Liver (tissue), 3 donors: ENCODE data around the gene NUBPL.

ENCODE experiments used
- ATF3 ChIP-seq: IDR thresholded peaks from 2 replicates; pipeline ENCODE4 v1.6.1; 2016; ENCODE audit warnings: antibody characterized with exemption
- GABPA ChIP-seq, 2 donors: IDR thresholded peaks in 1 of 2; conservative IDR thresholded peaks in 1 of 2; 2 replicates each; pipeline ENCODE4 v1.6.1; 2016; ENCODE audit warnings: antibody characterized with exemption in 2 of 2, mild to moderate bottlenecking in 1 of 2, moderate library complexity in 1 of 2
- RAD21 ChIP-seq, 2 donors: IDR thresholded peaks; 2 replicates each; pipeline ENCODE4 v1.6.1; 2016; ENCODE audit warnings: antibody characterized with exemption in 2 of 2, mild to moderate bottlenecking in 2 of 2
- RXRA ChIP-seq, 2 donors: IDR thresholded peaks; 2 replicates each; pipeline ENCODE4 v1.6.1; 2017 to 2018; ENCODE audit warnings: antibody characterized with exemption in 2 of 2, mild to moderate bottlenecking in 1 of 2
- SP1 ChIP-seq: IDR thresholded peaks from 2 replicates; pipeline ENCODE4 v1.6.1; 2018; ENCODE audit warnings: antibody characterized with exemption, mild to moderate bottlenecking
- ZBTB33 ChIP-seq: IDR thresholded peaks from 2 replicates; pipeline ENCODE4 v1.6.1; 2016; ENCODE audit warnings: antibody characterized with exemption
- TF ChIP-seq, protein P1 (sequence below): fragments of 150-350 bp; IDR thresholded peaks from 2 replicates; pipeline ENCODE4 v1.5.1; 2017; ENCODE audit warnings: improper control_type of control experiment, low read depth, low read length; ENCODE audit not compliant: missing input control
- TF ChIP-seq, protein P2 (sequence below): IDR thresholded peaks from 2 replicates; pipeline ENCODE4 v1.6.1; 2016; ENCODE audit warnings: antibody characterized with exemption
- TF ChIP-seq, protein P3 (sequence below): IDR thresholded peaks from 2 replicates; pipeline ENCODE4 v1.6.1; 2016; ENCODE audit warnings: antibody characterized with exemption, mild to moderate bottlenecking
- donor health status: healthy.
- donor health status: healthy.

- TF ChIP-seq, protein P1, sequence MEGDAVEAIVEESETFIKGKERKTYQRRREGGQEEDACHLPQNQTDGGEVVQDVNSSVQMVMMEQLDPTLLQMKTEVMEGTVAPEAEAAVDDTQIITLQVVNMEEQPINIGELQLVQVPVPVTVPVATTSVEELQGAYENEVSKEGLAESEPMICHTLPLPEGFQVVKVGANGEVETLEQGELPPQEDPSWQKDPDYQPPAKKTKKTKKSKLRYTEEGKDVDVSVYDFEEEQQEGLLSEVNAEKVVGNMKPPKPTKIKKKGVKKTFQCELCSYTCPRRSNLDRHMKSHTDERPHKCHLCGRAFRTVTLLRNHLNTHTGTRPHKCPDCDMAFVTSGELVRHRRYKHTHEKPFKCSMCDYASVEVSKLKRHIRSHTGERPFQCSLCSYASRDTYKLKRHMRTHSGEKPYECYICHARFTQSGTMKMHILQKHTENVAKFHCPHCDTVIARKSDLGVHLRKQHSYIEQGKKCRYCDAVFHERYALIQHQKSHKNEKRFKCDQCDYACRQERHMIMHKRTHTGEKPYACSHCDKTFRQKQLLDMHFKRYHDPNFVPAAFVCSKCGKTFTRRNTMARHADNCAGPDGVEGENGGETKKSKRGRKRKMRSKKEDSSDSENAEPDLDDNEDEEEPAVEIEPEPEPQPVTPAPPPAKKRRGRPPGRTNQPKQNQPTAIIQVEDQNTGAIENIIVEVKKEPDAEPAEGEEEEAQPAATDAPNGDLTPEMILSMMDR: no peak
- TF ChIP-seq RXRA (IDR thresholded peaks at IDR 0.05) (no peak), RAD21 (IDR thresholded peaks at IDR 0.05) (no peak), SP1 (no peak), ZBTB33 (no peak), ATF3 (no peak), GABPA (IDR thresholded peaks at IDR 0.05 in 1 of 2, conservative IDR thresholded peaks at IDR 0.05 in 1 of 2) (no peak)
- TF ChIP-seq, protein P2, sequence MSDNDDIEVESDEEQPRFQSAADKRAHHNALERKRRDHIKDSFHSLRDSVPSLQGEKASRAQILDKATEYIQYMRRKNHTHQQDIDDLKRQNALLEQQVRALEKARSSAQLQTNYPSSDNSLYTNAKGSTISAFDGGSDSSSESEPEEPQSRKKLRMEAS: no peak
- TF ChIP-seq, protein P3, sequence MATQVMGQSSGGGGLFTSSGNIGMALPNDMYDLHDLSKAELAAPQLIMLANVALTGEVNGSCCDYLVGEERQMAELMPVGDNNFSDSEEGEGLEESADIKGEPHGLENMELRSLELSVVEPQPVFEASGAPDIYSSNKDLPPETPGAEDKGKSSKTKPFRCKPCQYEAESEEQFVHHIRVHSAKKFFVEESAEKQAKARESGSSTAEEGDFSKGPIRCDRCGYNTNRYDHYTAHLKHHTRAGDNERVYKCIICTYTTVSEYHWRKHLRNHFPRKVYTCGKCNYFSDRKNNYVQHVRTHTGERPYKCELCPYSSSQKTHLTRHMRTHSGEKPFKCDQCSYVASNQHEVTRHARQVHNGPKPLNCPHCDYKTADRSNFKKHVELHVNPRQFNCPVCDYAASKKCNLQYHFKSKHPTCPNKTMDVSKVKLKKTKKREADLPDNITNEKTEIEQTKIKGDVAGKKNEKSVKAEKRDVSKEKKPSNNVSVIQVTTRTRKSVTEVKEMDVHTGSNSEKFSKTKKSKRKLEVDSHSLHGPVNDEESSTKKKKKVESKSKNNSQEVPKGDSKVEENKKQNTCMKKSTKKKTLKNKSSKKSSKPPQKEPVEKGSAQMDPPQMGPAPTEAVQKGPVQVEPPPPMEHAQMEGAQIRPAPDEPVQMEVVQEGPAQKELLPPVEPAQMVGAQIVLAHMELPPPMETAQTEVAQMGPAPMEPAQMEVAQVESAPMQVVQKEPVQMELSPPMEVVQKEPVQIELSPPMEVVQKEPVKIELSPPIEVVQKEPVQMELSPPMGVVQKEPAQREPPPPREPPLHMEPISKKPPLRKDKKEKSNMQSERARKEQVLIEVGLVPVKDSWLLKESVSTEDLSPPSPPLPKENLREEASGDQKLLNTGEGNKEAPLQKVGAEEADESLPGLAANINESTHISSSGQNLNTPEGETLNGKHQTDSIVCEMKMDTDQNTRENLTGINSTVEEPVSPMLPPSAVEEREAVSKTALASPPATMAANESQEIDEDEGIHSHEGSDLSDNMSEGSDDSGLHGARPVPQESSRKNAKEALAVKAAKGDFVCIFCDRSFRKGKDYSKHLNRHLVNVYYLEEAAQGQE: no peak
Measured at GRCh38 chr14:31692376-31692781, 131.2 kb downstream of the NUBPL start.
